ENCODE measurements around the gene SMIM43. TPM values are rescaled to one million over a fixed set of nuclear protein-coding genes. Genes with fewer than 3 reads are reported as not detected.

Gene SMIM43
- total and polyA plus RNA-seq, 9 of the 15 experiments (the other 6 are each of a cell fraction or from before 2014, with no cell fraction given): not detected

GRCh38 chr4:121794505-121795188, 29.7 kb upstream of the SMIM43 start (continued):
- TF ChIP-seq ZSCAN32 (CRISPR knock-in tag; IDR thresholded peaks at IDR 0.05): no peak
- TF ChIP-seq HDGF (IDR thresholded peaks at IDR 0.05): no peak
- TF ChIP-seq SMARCA5 (IDR thresholded peaks at IDR 0.05): peak; percentile 89; the same call in 1 of the 2 replicates
- TF ChIP-seq KLF10 (CRISPR knock-in tag; IDR thresholded peaks at IDR 0.05): no peak
- TF ChIP-seq SPI1 (IDR thresholded peaks at IDR 0.05; ENCODE audit: borderline replicate concordance, low read depth, low read length): no peak
- TF ChIP-seq YY1 (IDR thresholded peaks at IDR 0.05; ENCODE audit: borderline replicate concordance in 1 of 3, control insufficient read depth in 1 of 3, extremely low read depth in 1 of 3, insufficient read depth in 3 of 3, insufficient read length in 1 of 3, insufficient replicate concordance in 2 of 3, low read depth in 1 of 3, low read length in 2 of 3): no peak
- TF ChIP-seq RBM25 (IDR thresholded peaks at IDR 0.05; ENCODE audit: low read depth, low read length, severe bottlenecking): peak; percentile 51
- no peak for TF ChIP-seq ZC3H4 (CRISPR knock-in tag; IDR thresholded peaks at IDR 0.05; ENCODE audit: borderline replicate concordance)
- no peak for TF ChIP-seq ZKSCAN1 (IDR thresholded peaks at IDR 0.05; ENCODE audit: low read depth, low read length)
- no peak for TF ChIP-seq ZNF277 (CRISPR knock-in tag; IDR thresholded peaks at IDR 0.05; ENCODE audit: borderline replicate concordance)
- TF ChIP-seq BACH1 (tag; IDR thresholded peaks at IDR 0.05): no peak
- TF ChIP-seq ZNF830 (CRISPR knock-in tag; IDR thresholded peaks at IDR 0.05): no peak
- TF ChIP-seq, protein P1, sequence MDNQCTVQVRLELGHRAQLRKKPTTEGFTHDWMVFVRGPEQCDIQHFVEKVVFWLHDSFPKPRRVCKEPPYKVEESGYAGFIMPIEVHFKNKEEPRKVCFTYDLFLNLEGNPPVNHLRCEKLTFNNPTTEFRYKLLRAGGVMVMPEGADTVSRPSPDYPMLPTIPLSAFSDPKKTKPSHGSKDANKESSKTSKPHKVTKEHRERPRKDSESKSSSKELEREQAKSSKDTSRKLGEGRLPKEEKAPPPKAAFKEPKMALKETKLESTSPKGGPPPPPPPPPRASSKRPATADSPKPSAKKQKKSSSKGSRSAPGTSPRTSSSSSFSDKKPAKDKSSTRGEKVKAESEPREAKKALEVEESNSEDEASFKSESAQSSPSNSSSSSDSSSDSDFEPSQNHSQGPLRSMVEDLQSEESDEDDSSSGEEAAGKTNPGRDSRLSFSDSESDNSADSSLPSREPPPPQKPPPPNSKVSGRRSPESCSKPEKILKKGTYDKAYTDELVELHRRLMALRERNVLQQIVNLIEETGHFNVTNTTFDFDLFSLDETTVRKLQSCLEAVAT (IDR thresholded peaks at IDR 0.05): peak in 1 of 2 experiments; percentile 72; a peak in 1 of 4 replicates
- TF ChIP-seq PRDM10 (IDR thresholded peaks at IDR 0.05; ENCODE audit: partially characterized antibody): peak; percentile 86
- no peak for TF ChIP-seq FIP1L1 (IDR thresholded peaks at IDR 0.05; ENCODE audit: low read depth, low read length, poor library complexity, severe bottlenecking)
- TF ChIP-seq, protein P2, sequence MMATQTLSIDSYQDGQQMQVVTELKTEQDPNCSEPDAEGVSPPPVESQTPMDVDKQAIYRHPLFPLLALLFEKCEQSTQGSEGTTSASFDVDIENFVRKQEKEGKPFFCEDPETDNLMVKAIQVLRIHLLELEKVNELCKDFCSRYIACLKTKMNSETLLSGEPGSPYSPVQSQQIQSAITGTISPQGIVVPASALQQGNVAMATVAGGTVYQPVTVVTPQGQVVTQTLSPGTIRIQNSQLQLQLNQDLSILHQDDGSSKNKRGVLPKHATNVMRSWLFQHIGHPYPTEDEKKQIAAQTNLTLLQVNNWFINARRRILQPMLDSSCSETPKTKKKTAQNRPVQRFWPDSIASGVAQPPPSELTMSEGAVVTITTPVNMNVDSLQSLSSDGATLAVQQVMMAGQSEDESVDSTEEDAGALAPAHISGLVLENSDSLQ (IDR thresholded peaks at IDR 0.05): peak; percentile 73
- peak; percentile 67 for TF ChIP-seq ATF7 (IDR thresholded peaks at IDR 0.05)
- TF ChIP-seq SIN3B (IDR thresholded peaks at IDR 0.05; ENCODE audit: low read depth): no peak
- no peak for TF ChIP-seq RAD51 (IDR thresholded peaks at IDR 0.05; ENCODE audit: borderline replicate concordance, low read depth)
- TF ChIP-seq CAMTA2 (CRISPR knock-in tag; conservative IDR thresholded peaks at IDR 0.05): no peak
- TF ChIP-seq JUN (IDR thresholded peaks at IDR 0.05; ENCODE audit: borderline replicate concordance, low read depth, low read length): 0 out of 2 replicates have a peak, but pooled peaks have one; percentile 48
- no peak for TF ChIP-seq JUN (CRISPR knock-in tag; IDR thresholded peaks at IDR 0.05; ENCODE audit: borderline replicate concordance)
